Astrocyte (in vitro differentiated cells and primary cell): ENCODE results near the gene TNNT3. TPM values are rescaled to one million over a fixed set of nuclear protein-coding genes. Genes with fewer than 3 reads are reported as not detected.
"Not testable (repeated sequence)": the region's sequence is repeated elsewhere in the genome, so short reads cannot be mapped to it uniquely, and the experiment has no call there.

Experiments used
- DNase-seq: peaks from one replicate; pipeline ENCODE4 v3.0.0-alpha.2; 2010; ENCODE audit warnings: low read depth
- FAIRE-seq: peaks from 2 replicates; lab custom pipeline; 2011; peaks lifted over from hg19 to GRCh38; lab: Jason Lieb, UNC
- H2AFZ ChIP-seq: 2 replicates; pipeline ENCODE4 v1.6.0; 2012; ENCODE audit warnings: low read depth, low read length, inconsistent platforms
- H3K27ac ChIP-seq: 2 replicates; pipeline ENCODE4 v1.5.1; 2011; ENCODE audit warnings: low read depth, low read length, inconsistent platforms
- H3K27me3 ChIP-seq: 2 replicates; pipeline ENCODE4 v1.6.0; 2011; ENCODE audit warnings: low read length, inconsistent platforms; ENCODE audit not compliant: insufficient read depth
- H3K36me3 ChIP-seq: 2 replicates; pipeline ENCODE4 v1.5.1; 2011; ENCODE audit warnings: low read length, inconsistent platforms; ENCODE audit not compliant: insufficient read depth
- H3K4me1 ChIP-seq: 2 replicates; pipeline ENCODE4 v1.5.1; 2011; ENCODE audit warnings: low read length, inconsistent platforms; ENCODE audit not compliant: insufficient read depth
- H3K4me2 ChIP-seq: 2 replicates; pipeline ENCODE4 v1.6.0; 2012; ENCODE audit warnings: low read length, inconsistent platforms
- H3K4me3 ChIP-seq: 2 replicates; pipeline ENCODE4 v1.5.1; 2011; ENCODE audit warnings: low read depth, mild to moderate bottlenecking, low read length, inconsistent platforms; ENCODE audit not compliant: insufficient read depth
- H3K79me2 ChIP-seq: 2 replicates; pipeline ENCODE4 v1.6.0; 2012; ENCODE audit warnings: mild to moderate bottlenecking, low read length, inconsistent platforms; ENCODE audit not compliant: insufficient read depth
- H3K9ac ChIP-seq: 2 replicates; pipeline ENCODE4 v1.6.0; 2012; ENCODE audit warnings: mild to moderate bottlenecking, low read length, inconsistent platforms
- H3K9me3 ChIP-seq: 2 replicates; pipeline ENCODE4 v1.5.1; 2012; ENCODE audit warnings: low read depth, mild to moderate bottlenecking, low read length, inconsistent platforms; ENCODE audit not compliant: insufficient read depth
- H4K20me1 ChIP-seq: 2 replicates; pipeline ENCODE4 v1.6.0; 2012; ENCODE audit warnings: low read length, inconsistent platforms; ENCODE audit not compliant: insufficient read depth
- H3K27ac Mint-ChIP-seq: one replicate; pipeline ENCODE4 v1.8.0; 2021; ENCODE audit warnings: mild to moderate bottlenecking, mixed read lengths; ENCODE audit not compliant: unreplicated experiment
- H3K27me3 Mint-ChIP-seq: one replicate; pipeline ENCODE4 v1.8.0; 2021; ENCODE audit warnings: low read depth, mixed read lengths; ENCODE audit not compliant: unreplicated experiment
- H3K36me3 Mint-ChIP-seq: one replicate; pipeline ENCODE4 v1.8.0; 2021; ENCODE audit warnings: low read depth, mixed read lengths; ENCODE audit not compliant: unreplicated experiment
- H3K4me1 Mint-ChIP-seq: one replicate; pipeline ENCODE4 v1.8.0; 2021; ENCODE audit warnings: low read depth, mixed read lengths; ENCODE audit not compliant: unreplicated experiment
- H3K4me3 Mint-ChIP-seq: one replicate; pipeline ENCODE4 v1.8.0; 2021; ENCODE audit warnings: mild to moderate bottlenecking, moderate library complexity, mixed read lengths; ENCODE audit not compliant: unreplicated experiment
- H3K9me3 Mint-ChIP-seq: one replicate; pipeline ENCODE4 v1.8.0; 2021; ENCODE audit warnings: mild to moderate bottlenecking, mixed read lengths; ENCODE audit not compliant: unreplicated experiment
- CTCF ChIP-seq: IDR thresholded peaks from 2 replicates; pipeline ENCODE4 v1.5.1; 2011; ENCODE audit warnings: low read depth, mild to moderate bottlenecking, inconsistent platforms, low read length, moderate library complexity; ENCODE audit not compliant: insufficient read depth
- EZH2 ChIP-seq: IDR thresholded peaks from 2 replicates; pipeline ENCODE4 v1.6.1; 2012; ENCODE audit warnings: mild to moderate bottlenecking, low read length, inconsistent platforms; ENCODE audit not compliant: insufficient read depth
- total RNA-seq: library from RNA; stranded (reverse); gene quantifications from 2 replicates; pipeline ENCODE4 v1.2.1, GENCODE V29; 2021

TNNT3 gene
- total RNA-seq, 1 donor from 2014 or later = not detected

DNA sequence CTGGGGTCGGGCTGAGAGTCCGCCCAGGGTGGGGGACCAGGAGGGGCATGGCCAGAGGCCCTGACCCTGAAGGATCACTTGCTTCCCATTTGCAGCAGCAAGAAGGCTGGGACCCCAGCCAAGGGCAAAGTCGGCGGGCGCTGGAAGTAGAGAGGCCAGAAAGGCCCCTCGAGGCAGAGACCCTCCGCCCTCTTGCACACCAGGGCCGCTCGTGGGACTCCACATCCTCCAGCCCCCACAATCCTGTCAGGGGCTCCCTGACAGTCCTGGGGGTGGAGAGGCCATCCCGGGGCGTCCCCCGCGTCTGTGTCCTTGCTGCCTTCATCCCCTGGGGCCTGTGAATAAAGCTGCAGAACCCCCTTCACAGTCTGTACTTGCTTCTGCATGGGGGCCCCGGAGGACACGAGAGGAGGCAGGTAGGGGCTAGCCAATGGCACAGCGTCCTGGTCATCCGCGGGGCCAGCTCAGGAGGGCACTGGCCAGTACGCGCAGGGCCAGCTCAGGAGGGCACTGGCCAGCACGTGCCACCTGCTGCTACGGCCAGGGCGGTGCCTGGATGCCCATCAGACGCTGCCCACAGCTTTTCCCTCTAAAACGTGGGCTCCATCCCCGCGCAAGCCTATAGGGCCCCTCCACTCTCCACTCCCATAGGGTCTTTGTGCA lies 19.0 kb downstream of the TNNT3 start:
- no peak overlapping the region for H3K27ac ChIP-seq
- TF ChIP-seq CTCF (no peak), EZH2 (no peak)
- H3K79me2 ChIP-seq = no peaks in the 10 kb centered on the region
- Mint-ChIP-seq H3K9me3 (peaks cover 4% of the 10 kb centered on the region), H3K4me3 (no peak overlapping the region), H3K27me3 (peaks cover 12% of the 10 kb centered on the region), H3K36me3 (no peaks in the 10 kb centered on the region), H3K27ac (no peak overlapping the region), H3K4me1 (peaks cover 3% of the 10 kb centered on the region)
- no peaks in the 10 kb centered on the region for H4K20me1 ChIP-seq
- no peak for DNase-seq
- H2AFZ ChIP-seq = no peak overlapping the region
- H3K4me1 ChIP-seq = no peaks in the 10 kb centered on the region
- no peaks in the 10 kb centered on the region for H3K9me3 ChIP-seq
- FAIRE-seq = no peak
- H3K4me2 ChIP-seq = no peak overlapping the region
- no peak overlapping the region for H3K4me3 ChIP-seq
- no peaks in the 10 kb centered on the region for H3K36me3 ChIP-seq
- no peak overlapping the region for H3K9ac ChIP-seq
- H3K27me3 ChIP-seq = no peaks in the 10 kb centered on the region

DNA sequence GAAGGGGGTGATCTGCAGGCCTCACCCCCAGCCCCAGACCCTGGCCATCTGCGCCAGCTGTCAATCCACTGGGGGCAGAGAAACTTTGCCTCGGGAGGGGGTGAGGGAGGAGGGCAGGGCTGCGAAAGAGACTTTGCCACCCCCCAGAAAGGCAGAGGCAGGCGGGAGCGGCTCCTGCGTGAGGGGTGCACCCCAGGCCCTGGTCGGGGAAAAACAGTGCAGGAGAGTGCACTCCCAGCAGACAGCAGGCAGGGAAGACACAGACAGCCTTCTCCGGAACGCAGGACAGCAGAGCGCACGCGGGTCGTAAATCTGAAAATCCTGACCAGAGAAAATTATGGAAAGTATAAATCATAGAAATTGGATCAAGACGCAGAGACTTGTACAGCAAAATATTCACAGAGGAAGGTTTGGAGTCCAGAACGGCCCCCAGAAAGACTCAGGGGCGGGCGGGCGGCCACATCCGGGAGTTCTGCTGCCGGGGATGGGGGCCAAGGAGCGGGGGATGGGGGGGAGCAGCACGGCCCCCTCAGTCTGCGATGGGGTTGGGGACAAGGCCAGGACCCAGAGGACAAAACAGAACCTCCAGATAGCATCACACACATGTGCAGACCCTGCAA lies 19.6 kb downstream of the TNNT3 start:
- H3K27ac ChIP-seq = no peak overlapping the region
- peaks cover 4% of the 10 kb centered on the region for H3K9me3 Mint-ChIP-seq
- TF ChIP-seq EZH2 (no peak), CTCF (no peak)
- no peaks in the 10 kb centered on the region for H3K27me3 ChIP-seq
- no peak for DNase-seq
- no peak overlapping the region for H3K4me3 ChIP-seq
- H3K4me3 Mint-ChIP-seq = no peak overlapping the region
- H3K27me3 Mint-ChIP-seq = peaks cover 5% of the 10 kb centered on the region
- H3K36me3 Mint-ChIP-seq = no peaks in the 10 kb centered on the region
- no peaks in the 10 kb centered on the region for H3K9me3 ChIP-seq
- H3K4me1 Mint-ChIP-seq = peaks cover 3% of the 10 kb centered on the region
- H3K36me3 ChIP-seq = no peaks in the 10 kb centered on the region
- H2AFZ ChIP-seq = no peak overlapping the region
- H3K27ac Mint-ChIP-seq = no peak overlapping the region
- no peaks in the 10 kb centered on the region for H4K20me1 ChIP-seq
- H3K9ac ChIP-seq = no peak overlapping the region
- no peak for FAIRE-seq
- H3K79me2 ChIP-seq = no peaks in the 10 kb centered on the region
- no peaks in the 10 kb centered on the region for H3K4me1 ChIP-seq
- H3K4me2 ChIP-seq = no peak overlapping the region

DNA sequence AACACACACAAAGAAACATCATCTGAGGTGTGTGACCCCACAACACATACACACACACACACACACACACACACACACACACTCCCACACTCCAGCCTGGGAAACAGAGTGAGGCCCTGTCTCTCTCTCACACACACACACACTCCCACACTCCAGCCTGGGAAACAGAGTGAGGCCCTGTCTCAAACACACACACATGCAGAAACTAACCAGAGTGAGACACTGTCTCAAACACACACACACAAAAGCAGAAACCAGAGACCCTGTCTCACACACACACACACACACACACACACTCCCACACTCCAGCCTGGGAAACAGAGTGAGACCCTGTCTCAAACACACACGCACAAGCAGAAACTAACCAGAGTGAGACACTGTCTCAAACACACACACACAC lies 20.3 kb downstream of the TNNT3 start:
- H3K9me3 Mint-ChIP-seq, FAIRE-seq: not testable (repeated sequence)
- peak; percentile 24 for DNase-seq

More for the DNA sequence above, 20.3 kb downstream of the TNNT3 start:
- not testable (repeated sequence) for H3K36me3 Mint-ChIP-seq, H3K4me3 ChIP-seq, H3K4me3 Mint-ChIP-seq, H4K20me1 ChIP-seq, H3K27me3 Mint-ChIP-seq, H3K4me2 ChIP-seq, H3K9ac ChIP-seq, H2AFZ ChIP-seq, H3K4me1 Mint-ChIP-seq, H3K36me3 ChIP-seq, H3K79me2 ChIP-seq, H3K9me3 ChIP-seq, H3K27ac ChIP-seq, H3K4me1 ChIP-seq, H3K27me3 ChIP-seq
- H3K27ac Mint-ChIP-seq = peak overlapping the region; percentile 85
